ENCODE data around the gene RRP15. TPM values are rescaled to one million over a fixed set of nuclear protein-coding genes. Genes with fewer than 3 reads are reported as not detected.

The RRP15 gene
- total and polyA plus RNA-seq, 2 of the 13 experiments (the other 11 are each of a cell fraction or from before 2014, with no cell fraction given): 2.1 to 37.5 TPM

GRCh38 chr1:218345673-218346390 lies 60.7 kb downstream of the RRP15 start (continued):
- TF ChIP-seq ZNF687 (CRISPR knock-in tag; IDR thresholded peaks at IDR 0.05) (peak; percentile 51), RARA (CRISPR knock-in tag; IDR thresholded peaks at IDR 0.05) (no peak), MEIS2 (CRISPR knock-in tag; IDR thresholded peaks at IDR 0.05) (0 out of 2 replicates have a peak, but pooled peaks have one; percentile 13), PATZ1 (CRISPR knock-in tag; IDR thresholded peaks at IDR 0.05) (0 out of 2 replicates have a peak, but pooled peaks have one; percentile 14), CENPX (CRISPR knock-in tag; IDR thresholded peaks at IDR 0.05) (no peak), RBAK (CRISPR knock-in tag; IDR thresholded peaks at IDR 0.05) (no peak), MTF2 (CRISPR knock-in tag; IDR thresholded peaks at IDR 0.05; ENCODE audit: borderline replicate concordance) (peak; percentile 55; the same call in 1 of the 2 replicates), DMAP1 (CRISPR knock-in tag; IDR thresholded peaks at IDR 0.05) (no peak)

Data from HepG2 (cell line).